ENCODE data around the gene INTS11. TPM values are rescaled to one million over a fixed set of nuclear protein-coding genes. Genes with fewer than 3 reads are reported as not detected.

Gene INTS11
- total and polyA plus RNA-seq, 2 of the 13 experiments (the other 11 are each of a cell fraction or from before 2014, with no cell fraction given) = 52.8 to 94.8 TPM

- TF ChIP-seq AGO1 (IDR thresholded peaks at IDR 0.05; ENCODE audit: low read depth, low read length, poor library complexity, severe bottlenecking) = peak; percentile 65
- no peak for TF ChIP-seq ZSCAN31 (CRISPR knock-in tag; IDR thresholded peaks at IDR 0.05; ENCODE audit: low read depth)
- TF ChIP-seq ZNF383 (CRISPR knock-in tag; IDR thresholded peaks at IDR 0.05; ENCODE audit: borderline replicate concordance) = no peak
- no peak for TF ChIP-seq ZNF121 (CRISPR knock-in tag; IDR thresholded peaks at IDR 0.05)
- no peak for TF ChIP-seq ZNF101 (CRISPR knock-in tag; IDR thresholded peaks at IDR 0.05; ENCODE audit: borderline replicate concordance, low read depth)
- no peak for TF ChIP-seq CHCHD3 (CRISPR knock-in tag; IDR thresholded peaks at IDR 0.05)
- TF ChIP-seq ZSCAN12 (CRISPR knock-in tag; IDR thresholded peaks at IDR 0.05) = no peak
- TF ChIP-seq JUND (CRISPR knock-in tag; IDR thresholded peaks at IDR 0.05) = no peak
- no peak for TF ChIP-seq ZIK1 (CRISPR knock-in tag; IDR thresholded peaks at IDR 0.05; ENCODE audit: borderline replicate concordance, low read depth)
- TF ChIP-seq ZC3H4 (CRISPR knock-in tag; IDR thresholded peaks at IDR 0.05; ENCODE audit: borderline replicate concordance) = no peak
- no peak for TF ChIP-seq ZNF570 (CRISPR knock-in tag; IDR thresholded peaks at IDR 0.05; ENCODE audit: borderline replicate concordance)
- no peak for TF ChIP-seq RFXAP (CRISPR knock-in tag; IDR thresholded peaks at IDR 0.05; ENCODE audit: borderline replicate concordance)
- TF ChIP-seq FOSL1 (CRISPR knock-in tag; IDR thresholded peaks at IDR 0.05; ENCODE audit: borderline replicate concordance) = no peak
- TF ChIP-seq ATRX (CRISPR knock-in tag; IDR thresholded peaks at IDR 0.05; ENCODE audit: borderline replicate concordance) = no peak
- TF ChIP-seq KDM2A (CRISPR knock-in tag; IDR thresholded peaks at IDR 0.05; ENCODE audit: borderline replicate concordance, low read depth) = peak; percentile 74
- TF ChIP-seq ZHX2 (IDR thresholded peaks at IDR 0.05; ENCODE audit: low read depth) = no peak
- TF ChIP-seq ZHX2 (CRISPR knock-in tag; IDR thresholded peaks at IDR 0.05; ENCODE audit: borderline replicate concordance) = no peak
- TF ChIP-seq SATB2 (CRISPR knock-in tag; IDR thresholded peaks at IDR 0.05) = no peak
- no peak for TF ChIP-seq SOX6 (IDR thresholded peaks at IDR 0.05)
- TF ChIP-seq SOX6 (CRISPR knock-in tag; IDR thresholded peaks at IDR 0.05) = no peak
- no peak for TF ChIP-seq SALL2 (CRISPR knock-in tag; IDR thresholded peaks at IDR 0.05)
- TF ChIP-seq ZNF772 (CRISPR knock-in tag; IDR thresholded peaks at IDR 0.05) = no peak
- no peak for TF ChIP-seq SP5 (CRISPR knock-in tag; IDR thresholded peaks at IDR 0.05; ENCODE audit: borderline replicate concordance, low read depth)
- no peak for TF ChIP-seq CAMTA2 (CRISPR knock-in tag; IDR thresholded peaks at IDR 0.05; ENCODE audit: borderline replicate concordance)
- no peak for TF ChIP-seq SMAD1 (CRISPR knock-in tag; IDR thresholded peaks at IDR 0.05; ENCODE audit: borderline replicate concordance, low read depth)
- no peak for TF ChIP-seq MYC (CRISPR knock-in tag; IDR thresholded peaks at IDR 0.05; ENCODE audit: borderline replicate concordance)
- TF ChIP-seq FOXJ3 (CRISPR knock-in tag; IDR thresholded peaks at IDR 0.05; ENCODE audit: borderline replicate concordance) = no peak
These were observed 25.0 kb upstream of the INTS11 start, which contains the start of gene DVL1 (continued) for GRCh38 chr1:1349256-1350012.
